Myocyte (in vitro differentiated cells): ENCODE results near the gene RNF126. TPM values are rescaled to one million over a fixed set of nuclear protein-coding genes. Genes with fewer than 3 reads are reported as not detected.
A peak's percentile ranks its signal among the peaks of the same experiment; 100 is the strongest.

ENCODE experiments used
- DNase-seq: peaks from one replicate; pipeline ENCODE4 v3.0.0-alpha.2; 2012; ENCODE audit warnings: low read depth
- total RNA-seq: library from RNA; depleted of rRNA; stranded (reverse); fragments of >200 nt; gene quantifications from 2 replicates; pipeline ENCODE4 v1.2.3, GENCODE V29; 2014

Gene RNF126
- total RNA-seq, 1 donor from 2014 or later: 94.6 TPM

- no peak for DNase-seq
These were observed 14.7 kb downstream of the RNF126 start for GRCh38 chr19:648305-648704.

- DNase-seq: no peak
These were observed 15.3 kb downstream of the RNF126 start for GRCh38 chr19:647566-648284.

GRCh38 chr19:646779-647565 lies 16.0 kb downstream of the RNF126 start:
- no peak for DNase-seq

GRCh38 chr19:645912-646778 lies 16.9 kb downstream of the RNF126 start:
- no peak for DNase-seq

DNA sequence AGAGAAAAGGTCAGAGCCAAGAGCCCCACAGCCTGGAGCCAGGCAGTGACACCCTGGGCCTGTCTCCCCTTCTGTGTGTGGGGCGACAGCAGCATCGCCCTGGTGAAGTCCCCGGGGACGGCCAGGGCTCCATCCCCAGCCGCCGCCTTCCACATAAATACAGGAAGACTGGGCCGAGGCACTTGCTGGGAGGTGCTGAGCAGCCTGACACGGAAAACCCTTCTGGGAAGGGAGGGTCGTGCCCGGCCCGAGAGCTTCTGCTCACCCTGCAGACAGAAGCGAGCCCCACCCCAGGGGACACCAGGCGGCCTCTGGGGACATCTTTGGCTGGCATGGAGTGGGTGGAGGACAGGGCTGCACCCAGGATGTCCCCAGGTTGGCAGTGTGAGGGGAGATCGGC lies 18.2 kb downstream of the RNF126 start:
- no peak for DNase-seq

DNA sequence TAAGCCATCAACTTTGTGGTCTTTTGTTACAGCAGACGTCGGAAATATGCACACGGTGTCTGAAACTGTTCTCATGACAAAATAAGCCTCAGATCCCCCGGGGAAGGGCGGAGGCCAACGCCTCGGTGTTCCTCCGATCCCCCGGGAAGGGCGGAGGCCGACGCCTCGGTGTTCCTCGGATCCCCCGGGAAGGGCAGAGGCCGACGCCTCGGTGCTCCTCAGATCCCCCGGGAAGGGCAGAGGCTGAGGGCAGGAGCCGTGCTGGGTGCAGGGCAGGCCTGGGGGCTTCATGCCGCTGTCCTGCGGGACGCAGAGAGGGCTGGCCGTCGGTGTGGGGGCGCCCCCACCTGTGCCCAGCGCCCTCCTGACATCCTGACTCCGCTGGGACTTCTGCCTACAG lies 18.7 kb downstream of the RNF126 start:
- DNase-seq: no peak

- no peak for DNase-seq
These were observed 19.3 kb downstream of the RNF126 start for GRCh38 chr19:643736-644135.

DNA sequence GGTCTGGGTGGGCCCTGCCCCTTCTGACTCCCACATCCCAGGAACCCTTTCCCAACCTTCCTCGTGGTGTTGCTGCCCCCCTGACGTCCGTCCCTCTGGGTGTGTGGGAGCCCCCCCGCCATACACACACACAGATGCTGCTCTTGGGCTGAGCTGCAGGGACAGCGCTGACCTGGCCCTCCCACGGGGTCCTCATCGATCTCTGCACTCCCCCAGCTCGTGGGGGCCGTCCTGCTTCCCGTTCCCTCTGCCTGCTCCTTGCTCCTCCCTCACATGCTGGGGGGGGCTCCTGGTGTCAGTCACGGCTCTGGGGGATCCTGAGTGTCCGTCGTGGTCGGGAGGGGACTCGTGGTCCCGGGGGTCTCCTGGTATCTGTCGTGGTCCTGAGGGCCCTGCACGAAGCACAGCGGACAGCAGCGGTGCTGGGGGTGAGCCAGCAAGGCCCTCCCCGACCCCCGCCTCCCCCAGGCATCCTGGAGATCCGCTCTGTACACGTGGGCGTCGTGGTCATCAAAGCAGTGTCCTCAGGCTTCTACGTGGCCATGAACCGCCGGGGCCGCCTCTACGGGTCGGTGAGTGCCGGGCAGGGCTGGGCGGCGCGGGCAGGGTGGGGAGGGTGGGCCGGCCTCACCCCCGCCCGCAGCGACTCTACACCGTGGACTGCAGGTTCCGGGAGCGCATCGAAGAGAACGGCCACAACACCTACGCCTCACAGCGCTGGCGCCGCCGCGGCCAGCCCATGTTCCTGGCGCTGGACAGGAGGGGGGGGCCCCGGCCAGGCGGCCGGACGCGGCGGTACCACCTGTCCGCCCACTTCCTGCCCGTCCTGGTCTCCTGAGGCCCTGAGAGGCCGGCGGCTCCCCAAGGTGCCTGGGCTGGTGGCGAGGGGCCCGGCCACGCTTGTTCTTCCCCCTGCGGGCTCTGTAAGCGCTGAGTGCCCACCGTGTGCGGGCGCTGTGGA lies 20.0 kb downstream of the RNF126 start:
- no peak for DNase-seq

DNA sequence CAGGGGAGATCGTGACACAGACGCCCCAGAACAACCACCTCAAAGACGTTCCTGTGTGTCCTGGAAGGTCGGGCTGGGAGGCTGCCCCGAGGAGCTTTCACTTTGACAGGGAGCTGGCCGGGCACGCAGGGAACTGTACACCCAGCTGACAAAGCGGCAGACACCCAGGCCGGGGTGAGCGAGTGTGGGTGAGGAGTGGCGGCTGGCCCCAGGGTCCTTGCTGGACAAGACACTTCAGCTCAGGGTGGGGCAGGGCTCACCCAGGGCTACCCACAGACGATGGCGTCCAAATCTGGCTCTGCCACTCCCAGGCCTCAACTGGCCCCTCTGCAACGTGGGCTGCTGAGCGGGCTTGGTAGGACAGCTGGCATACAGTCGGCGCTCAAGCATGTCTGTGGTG lies 21.3 kb downstream of the RNF126 start:
- DNase-seq: peak; percentile 18

GRCh38 chr19:640606-641189 lies 22.3 kb downstream of the RNF126 start:
- no peak for DNase-seq

- DNase-seq: no peak
These were observed 22.9 kb downstream of the RNF126 start for GRCh38 chr19:640161-640558.

DNA sequence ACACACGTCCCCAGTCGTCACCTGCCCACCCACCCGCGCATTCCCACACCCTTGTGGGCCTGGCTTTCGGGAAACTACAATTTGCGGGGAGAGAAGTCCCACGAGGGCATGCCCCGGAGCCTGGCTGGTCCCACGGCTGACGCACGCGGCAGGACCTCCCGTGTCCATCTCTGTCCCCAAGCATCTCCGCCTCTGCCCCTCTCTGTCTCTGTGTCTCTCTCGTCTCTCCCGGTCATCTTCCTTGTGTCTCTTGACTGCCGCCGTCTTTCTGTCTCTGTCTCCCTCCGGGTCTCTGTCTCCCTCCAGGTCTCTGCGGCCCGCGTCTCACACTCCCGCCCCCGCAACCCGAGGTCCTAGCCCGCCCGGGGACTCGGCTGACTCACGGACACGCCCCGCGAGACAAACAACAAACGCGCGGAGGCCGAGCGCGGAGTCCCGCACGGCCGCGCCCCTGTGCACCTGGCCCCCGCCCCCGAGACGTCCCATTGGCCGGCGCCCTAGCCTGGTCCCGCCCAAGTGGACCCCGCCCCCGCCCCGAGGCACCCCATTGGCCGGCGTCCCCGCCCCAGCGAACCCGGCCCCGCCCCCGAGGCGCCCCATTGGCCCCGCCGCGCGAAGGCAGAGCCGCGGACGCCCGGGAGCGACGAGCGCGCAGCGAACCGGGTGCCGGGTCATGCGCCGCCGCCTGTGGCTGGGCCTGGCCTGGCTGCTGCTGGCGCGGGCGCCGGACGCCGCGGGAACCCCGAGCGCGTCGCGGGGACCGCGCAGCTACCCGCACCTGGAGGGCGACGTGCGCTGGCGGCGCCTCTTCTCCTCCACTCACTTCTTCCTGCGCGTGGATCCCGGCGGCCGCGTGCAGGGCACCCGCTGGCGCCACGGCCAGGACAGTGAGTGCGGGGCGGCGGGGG lies 23.5 kb downstream of the RNF126 start, which contains the start of gene FGF22:
Gene FGF22 (plus strand): TSS at position 627 of the 908 bp plus-strand sequence. CDS start 47 bp downstream, at position 674.
- DNase-seq: peak; percentile 81

DNA sequence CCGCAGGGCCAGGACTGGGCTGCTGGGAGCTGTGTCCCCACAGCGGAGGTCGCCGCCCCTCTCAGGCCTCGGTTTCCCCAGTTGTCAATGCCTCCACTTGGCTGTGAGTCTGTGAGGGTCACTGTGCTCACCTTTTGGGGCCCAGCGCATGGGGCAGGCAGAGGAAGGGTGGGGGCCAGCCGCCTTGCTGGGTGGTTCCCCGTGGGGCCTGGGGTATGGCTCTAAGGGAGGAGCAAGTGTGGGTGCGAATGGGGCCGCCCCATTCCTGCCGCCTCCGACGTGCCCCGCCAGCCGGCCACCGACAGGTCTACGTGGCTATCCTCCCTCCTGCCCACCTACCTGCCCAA lies 24.1 kb downstream of the RNF126 start:
- DNase-seq: no peak

GRCh38 chr19:634975-635652 lies 27.9 kb downstream of the RNF126 start:
- DNase-seq: no peak

- peak; percentile 13 for DNase-seq
These were observed 29.0 kb downstream of the RNF126 start for GRCh38 chr19:633786-634639.

- DNase-seq: peak; percentile 98
These were observed 29.8 kb downstream of the RNF126 start, which contains the start of gene POLRMT for GRCh38 chr19:633068-633785. TSS of gene POLRMT (minus strand) at chr19:633537. CDS start at chr19:633512, 25 bp downstream.
